ENCODE measurements around the gene ALKBH5. TPM values are rescaled to one million over a fixed set of nuclear protein-coding genes. Genes with fewer than 3 reads are reported as not detected.

The ALKBH5 gene
- total RNA-seq, 1 experiment from 2014 or later, result 119 TPM

DNA sequence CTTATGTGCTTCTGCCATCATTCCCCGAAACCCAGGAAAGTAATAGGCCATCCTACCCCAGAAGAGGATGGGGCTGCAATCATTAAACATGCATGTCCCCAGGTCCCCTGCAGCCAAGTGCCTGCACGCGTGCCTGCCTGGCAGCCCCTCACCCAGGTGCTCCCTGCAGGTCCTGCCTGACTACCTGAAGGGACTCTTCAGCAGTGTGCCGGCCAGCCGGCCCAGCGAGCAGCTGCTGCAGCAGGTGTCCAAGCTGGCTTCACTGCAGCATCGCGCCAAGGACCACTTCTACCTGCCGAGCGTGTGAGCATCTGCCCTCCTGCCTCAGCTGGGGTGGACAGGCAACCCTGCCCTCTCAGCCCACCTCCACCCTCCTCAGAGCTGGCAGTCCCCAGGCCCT is 16.2 kb upstream of the ALKBH5 start:
- Histone ChIP-seq H3K9me3 (ENCODE audit: low read depth, low read length, poor library complexity, severe bottlenecking) (no peaks in the 10 kb centered on the region), H3K36me3 (ENCODE audit: insufficient read depth, low read length, poor library complexity, severe bottlenecking) (no peaks in the 10 kb centered on the region), H3K27me3 (replicated peaks; ENCODE audit: insufficient read depth, low read depth, low read length, poor library complexity) (no peaks in the 10 kb centered on the region), H3K4me1 (ENCODE audit: insufficient read depth, low read length, poor library complexity, severe bottlenecking) (no peaks in the 10 kb centered on the region), H3K27ac (ENCODE audit: low read depth, low read length, poor library complexity, severe bottlenecking) (no peak overlapping the region), H3K4me3 (ENCODE audit: low read depth, low read length, poor library complexity, severe bottlenecking) (no peak overlapping the region)
- no peak for DNase-seq (ENCODE audit: low spot score)
- ChIA-PET CTCF (no interaction called here), POLR2A (ENCODE audit: low non-redundant PET) (no interaction called here)
- intact Hi-C loops (cut with micrococcal nuclease; ENCODE audit: unreplicated experiment), result no loop called here
- BruUV-seq (replicated peaks), result no TSS peak
- no peak for TF ChIP-seq EZH2 (IDR thresholded peaks at IDR 0.05; ENCODE audit: borderline replicate concordance, low read depth, low read length, poor library complexity, severe bottlenecking)
- TF ChIP-seq CTCF (conservative IDR thresholded peaks at IDR 0.05; ENCODE audit: low read depth, low read length), result no peak

DNA sequence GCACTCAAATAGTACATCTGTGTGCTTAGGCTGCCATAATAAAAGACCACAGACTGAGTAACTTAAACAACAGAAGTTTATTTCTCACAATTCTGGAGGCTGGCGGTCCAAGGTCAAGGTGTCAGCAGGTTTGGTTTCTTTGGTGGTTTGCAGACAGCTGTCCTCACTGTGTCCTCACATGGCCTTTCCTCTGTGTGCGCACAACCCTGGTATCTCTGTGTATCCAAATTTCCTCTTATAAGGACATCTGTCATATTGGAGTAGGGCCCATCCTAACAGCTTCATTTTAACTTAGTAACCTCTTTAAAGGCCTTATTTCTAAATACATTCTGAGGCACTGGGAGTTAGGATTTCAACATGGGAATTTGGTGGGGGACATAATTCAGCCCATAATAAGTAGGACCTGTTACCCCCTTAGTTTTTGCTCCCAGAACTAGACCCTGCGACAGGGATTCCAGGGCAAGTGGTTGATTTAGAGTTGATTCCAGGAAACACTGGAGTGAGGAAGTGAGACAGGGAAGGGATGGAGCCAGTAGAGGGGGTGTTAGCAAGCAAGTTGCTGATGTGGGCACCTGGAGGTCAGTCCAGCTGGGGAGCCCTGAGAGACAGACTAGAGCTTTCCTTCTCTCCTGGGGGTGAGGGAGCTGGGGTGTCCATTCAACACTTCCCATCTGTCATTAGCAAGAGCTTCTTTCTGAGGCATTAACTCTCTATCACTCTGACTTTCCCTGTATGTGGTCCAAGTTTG is 10.9 kb upstream of the ALKBH5 start:
- H3K9me3 ChIP-seq (ENCODE audit: low read depth, low read length, poor library complexity, severe bottlenecking), result no peaks in the 10 kb centered on the region
- no peak overlapping the region for H3K4me3 ChIP-seq (ENCODE audit: low read depth, low read length, poor library complexity, severe bottlenecking)
- H3K4me1 ChIP-seq (ENCODE audit: insufficient read depth, low read length, poor library complexity, severe bottlenecking), result no peaks in the 10 kb centered on the region
- ChIA-PET POLR2A (ENCODE audit: low non-redundant PET) (no interaction called here), CTCF (no interaction called here)
- BruUV-seq (replicated peaks), result no TSS peak
- intact Hi-C loops (cut with micrococcal nuclease; ENCODE audit: unreplicated experiment), result no loop called here
- H3K27me3 ChIP-seq (replicated peaks; ENCODE audit: insufficient read depth, low read depth, low read length, poor library complexity), result no peaks in the 10 kb centered on the region
- H3K36me3 ChIP-seq (ENCODE audit: insufficient read depth, low read length, poor library complexity, severe bottlenecking), result no peaks in the 10 kb centered on the region
- no peak for DNase-seq (ENCODE audit: low spot score)
- no peak overlapping the region for H3K27ac ChIP-seq (ENCODE audit: low read depth, low read length, poor library complexity, severe bottlenecking)
- TF ChIP-seq CTCF (conservative IDR thresholded peaks at IDR 0.05; ENCODE audit: low read depth, low read length), result no peak
- no peak for TF ChIP-seq EZH2 (IDR thresholded peaks at IDR 0.05; ENCODE audit: borderline replicate concordance, low read depth, low read length, poor library complexity, severe bottlenecking)

- Histone ChIP-seq H3K4me1 (ENCODE audit: insufficient read depth, low read length, poor library complexity, severe bottlenecking) (no peaks in the 10 kb centered on the region), H3K27me3 (replicated peaks; ENCODE audit: insufficient read depth, low read depth, low read length, poor library complexity) (no peaks in the 10 kb centered on the region), H3K36me3 (ENCODE audit: insufficient read depth, low read length, poor library complexity, severe bottlenecking) (no peaks in the 10 kb centered on the region), H3K4me3 (ENCODE audit: low read depth, low read length, poor library complexity, severe bottlenecking) (no peak overlapping the region), H3K9me3 (ENCODE audit: low read depth, low read length, poor library complexity, severe bottlenecking) (no peaks in the 10 kb centered on the region), H3K27ac (ENCODE audit: low read depth, low read length, poor library complexity, severe bottlenecking) (no peak overlapping the region)
- BruUV-seq (replicated peaks), result no TSS peak
- no peak for DNase-seq (ENCODE audit: low spot score)
- ChIA-PET CTCF (no interaction called here), POLR2A (ENCODE audit: low non-redundant PET) (no interaction called here)
- no peak for TF ChIP-seq EZH2 (IDR thresholded peaks at IDR 0.05; ENCODE audit: borderline replicate concordance, low read depth, low read length, poor library complexity, severe bottlenecking)
- no peak for TF ChIP-seq CTCF (conservative IDR thresholded peaks at IDR 0.05; ENCODE audit: low read depth, low read length)
- intact Hi-C loops (cut with micrococcal nuclease; ENCODE audit: unreplicated experiment), result no loop called here
Observed at GRCh38 chr17:18173740-18174139, 9.9 kb upstream of the ALKBH5 start.

Data from A673 (cell line).